T1000 (cell line): ENCODE data around the gene OLA1.

Experiments
- DNase-seq: peaks from one replicate; lab custom pipeline; 2025; ENCODE audit warnings: mixed read lengths; lab: John Stamatoyannopoulos, UW

The OLA1 gene

GRCh38 chr2:174035117-174035635 is 213.2 kb downstream of the OLA1 start:
- DNase-seq, result no peak

GRCh38 chr2:174033163-174033550 is 215.2 kb downstream of the OLA1 start:
- DNase-seq, result no peak

- DNase-seq, result no peak
These were observed 217.1 kb downstream of the OLA1 start for GRCh38 chr2:174031226-174031625.

GRCh38 chr2:174028935-174029334 is 219.4 kb downstream of the OLA1 start:
- no peak for DNase-seq

- no peak for DNase-seq
These were observed 220.4 kb downstream of the OLA1 start for GRCh38 chr2:174027956-174028355.

GRCh38 chr2:174026122-174026845 is 222.0 kb downstream of the OLA1 start:
- DNase-seq, result no peak

- no peak for DNase-seq
These were observed 222.8 kb downstream of the OLA1 start for GRCh38 chr2:174025271-174026121.

- DNase-seq, result no peak
These were observed 223.6 kb downstream of the OLA1 start for GRCh38 chr2:174024524-174025270.

- peak; percentile 73 for DNase-seq
These were observed 224.5 kb downstream of the OLA1 start for GRCh38 chr2:174023591-174024523.
